GM19468 (cell line): ENCODE data around the gene SP100.

ENCODE experiments used
- ATAC-seq: cut with Tn5 transposase; IDR thresholded peaks from one replicate; pipeline ENCODE4 v1.9.1; 2021; ENCODE audit warnings: mild to moderate bottlenecking, moderate library complexity, moderate number of reproducible peaks; ENCODE audit not compliant: unreplicated experiment; ENCODE audit errors: extremely low read depth

The SP100 gene

GRCh38 chr2:230592775-230593174 is 176.8 kb downstream of the SP100 start:
- no peak for ATAC-seq
